Breast epithelium (tissue), 3 donors: Measurements from ENCODE around the gene GMDS.

ENCODE experiments used
- CTCF ChIP-seq, 3 donors: fragments of 450-650 bp; IDR thresholded peaks; one replicate each; pipeline ENCODE4 v1.5.1; 2016 to 2017; ENCODE audit warnings: antibody characterized with exemption in 3 of 3, mild to moderate bottlenecking in 3 of 3, moderate library complexity in 3 of 3
- POLR2A ChIP-seq: fragments of 450-650 bp; IDR thresholded peaks from one replicate; pipeline ENCODE4 v1.6.1; 2016; ENCODE audit warnings: antibody characterized with exemption, mild to moderate bottlenecking, moderate library complexity
- POLR2AphosphoS5 ChIP-seq, 3 donors: sonication (generic); formaldehyde crosslinking; IDR thresholded peaks; one replicate each; pipeline ENCODE4 v1.6.1; 2017; ENCODE audit warnings: antibody characterized with exemption in 3 of 3

- TF ChIP-seq POLR2AphosphoS5 (IDR thresholded peaks at IDR 0.05) (no peak), CTCF (IDR thresholded peaks at IDR 0.05) (no peak), POLR2A (no peak)
Observed at GRCh38 chr6:2073476-2073875, 171.9 kb downstream of the GMDS start.
